IMR-90 (cell line): Measurements from ENCODE around the gene NPAS2.

Source experiments
- CEBPB ChIP-seq: IDR thresholded peaks from 2 replicates; pipeline ENCODE4 v1.6.1; 2012; ENCODE audit warnings: low read depth, low read length, improper control_type of control experiment
- CTCF ChIP-seq: conservative IDR thresholded peaks from 2 replicates; pipeline ENCODE4 v1.5.1; 2012; ENCODE audit warnings: mild to moderate bottlenecking, low read depth, low read length, improper control_type of control experiment
- ELK1 ChIP-seq: fragments of 150-350 bp; IDR thresholded peaks from 2 replicates; pipeline ENCODE4 v1.6.1; 2016; ENCODE audit warnings: low read depth, mild to moderate bottlenecking, low read length, moderate library complexity, borderline replicate concordance
- FOS ChIP-seq: fragments of 150-350 bp; IDR thresholded peaks from 2 replicates; pipeline ENCODE4 v1.6.1; 2016; ENCODE audit warnings: low read depth, low read length
- MAZ ChIP-seq: IDR thresholded peaks from 2 replicates; pipeline ENCODE4 v1.6.1; 2012; ENCODE audit warnings: low read depth, mild to moderate bottlenecking, low read length, improper control_type of control experiment, moderate library complexity, borderline replicate concordance
- MXI1 ChIP-seq: IDR thresholded peaks from 2 replicates; pipeline ENCODE4 v1.6.1; 2012; ENCODE audit warnings: low read depth, mild to moderate bottlenecking, low read length, moderate library complexity, borderline replicate concordance
- NFE2L2 ChIP-seq: fragments of 150-350 bp; IDR thresholded peaks from 2 replicates; pipeline ENCODE4 v1.6.1; 2016; ENCODE audit warnings: low read depth, mild to moderate bottlenecking, low read length
- POLR2A ChIP-seq: IDR thresholded peaks from 2 replicates; pipeline ENCODE4 v1.6.1; 2012; ENCODE audit warnings: mild to moderate bottlenecking, low read depth, low read length
- RAD21 ChIP-seq: IDR thresholded peaks from 2 replicates; pipeline ENCODE4 v1.6.1; 2012; ENCODE audit warnings: low read length, improper control_type of control experiment
- RFX5 ChIP-seq: IDR thresholded peaks from 2 replicates; pipeline ENCODE4 v1.8.0; 2012; ENCODE audit warnings: low read depth, mild to moderate bottlenecking, low read length, moderate library complexity

DNA sequence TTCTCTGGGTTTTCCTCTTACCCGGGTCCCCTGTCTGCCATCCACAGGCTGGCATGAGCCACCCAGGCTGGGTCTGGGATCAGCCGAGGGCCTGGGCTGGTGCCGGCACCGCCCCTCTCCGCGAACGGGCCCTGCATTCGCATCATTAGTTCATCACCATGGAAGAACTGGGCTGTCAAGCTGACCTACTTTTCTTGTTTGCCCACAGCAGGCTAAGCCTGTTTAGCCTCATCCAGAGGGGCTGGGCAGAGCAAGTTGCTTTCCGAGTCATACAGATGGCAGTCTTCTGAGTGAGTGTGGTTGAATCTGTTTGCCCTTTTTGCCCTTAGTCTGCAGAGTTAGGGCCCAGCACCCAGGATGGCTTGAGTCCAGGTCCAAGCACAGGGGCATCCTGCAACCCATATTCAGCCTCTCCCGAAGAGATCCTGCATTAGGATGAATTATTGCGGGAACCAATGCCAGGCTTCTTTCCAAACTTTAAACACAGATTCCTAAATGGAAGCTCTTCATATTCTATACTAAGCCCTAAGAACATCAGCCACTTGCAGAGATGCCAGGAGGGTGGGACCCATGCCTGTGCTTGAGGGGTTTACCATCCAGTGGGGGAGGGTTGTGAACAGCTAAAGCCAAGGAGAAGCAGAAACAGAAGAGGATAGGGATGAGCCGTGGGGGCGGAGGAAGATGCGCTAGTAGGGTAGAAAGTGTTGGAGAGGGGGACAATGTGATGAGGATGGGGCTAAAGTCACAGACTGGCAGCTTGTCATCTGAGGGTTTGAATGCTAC, 68.0 kb downstream of the NPAS2 start:
- TF ChIP-seq CTCF (no peak), POLR2A (no peak), MAZ (no peak), RAD21 (no peak), RFX5 (no peak), CEBPB (no peak), MXI1 (no peak), NFE2L2 (no peak), FOS (no peak), ELK1 (no peak)
